ENCODE measurements around the gene PLCH1. TPM values are rescaled to one million over a fixed set of nuclear protein-coding genes. Genes with fewer than 3 reads are reported as not detected.

PLCH1 gene
- total and polyA plus RNA-seq, 2 of the 8 experiments (the other 6 are each of a cell fraction or from before 2014, with no cell fraction given), result 5.8 to 17.2 TPM

DNA sequence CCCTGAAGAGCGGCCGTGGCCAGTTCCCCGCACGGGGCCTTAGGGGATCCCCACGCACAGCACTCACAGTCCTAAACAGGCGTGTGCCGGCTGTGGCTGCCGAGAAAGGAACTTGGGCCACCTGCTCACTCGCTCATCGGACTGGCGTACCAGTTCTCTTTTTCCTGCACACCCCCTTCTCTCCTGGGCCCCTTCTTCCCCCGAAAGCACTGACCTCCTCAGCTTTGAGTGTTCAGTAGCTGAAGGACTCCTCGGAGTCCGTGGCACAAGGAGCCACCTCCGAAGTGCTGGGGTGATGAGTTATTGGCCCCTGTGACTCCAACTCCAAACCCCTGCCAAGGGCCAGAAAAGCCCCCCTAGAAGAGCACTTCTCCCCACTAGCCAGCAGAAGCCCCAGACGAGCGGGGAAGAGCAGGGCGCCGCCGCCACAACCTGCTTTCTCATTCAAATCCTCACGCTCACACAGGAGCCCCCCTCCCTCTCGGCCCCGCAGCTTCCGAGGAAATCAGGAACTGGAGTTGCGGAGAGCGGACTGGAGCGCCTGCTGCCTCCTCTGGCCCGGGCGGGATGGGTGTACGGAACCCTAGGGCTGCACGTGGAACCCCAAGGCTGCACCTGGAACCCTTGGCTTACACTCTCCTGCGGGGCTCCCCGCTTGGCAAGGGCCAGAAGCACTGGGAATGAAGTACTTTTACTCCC is at the start of gene PLCH1 (continued):
- TF ChIP-seq, protein P1, sequence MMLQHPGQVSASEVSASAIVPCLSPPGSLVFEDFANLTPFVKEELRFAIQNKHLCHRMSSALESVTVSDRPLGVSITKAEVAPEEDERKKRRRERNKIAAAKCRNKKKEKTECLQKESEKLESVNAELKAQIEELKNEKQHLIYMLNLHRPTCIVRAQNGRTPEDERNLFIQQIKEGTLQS (IDR thresholded peaks at IDR 0.05; ENCODE audit: insufficient read depth, low read depth, low read length), result no peak
- TF ChIP-seq BCL11A (IDR thresholded peaks at IDR 0.05; ENCODE audit: low read depth in 2 of 2, low read length in 2 of 2) (no peak), SIRT6 (IDR thresholded peaks at IDR 0.05; ENCODE audit: low read length) (no peak), SAP30 (IDR thresholded peaks at IDR 0.05; ENCODE audit: insufficient read depth, insufficient replicate concordance, low read length) (peak; percentile 84), BRCA1 (IDR thresholded peaks at IDR 0.05; ENCODE audit: low read depth, low read length) (no peak), PHF8 (conservative IDR thresholded peaks at IDR 0.05; ENCODE audit: low read depth, low read length) (0 out of 2 replicates have a peak, but pooled peaks have one; percentile 29), ASH2L (IDR thresholded peaks at IDR 0.05; ENCODE audit: low read length) (peak; percentile 29), EP300 (IDR thresholded peaks at IDR 0.05; ENCODE audit: borderline replicate concordance in 1 of 2, low read depth in 2 of 2, low read length in 2 of 2) (peak in 1 of 2 experiments; percentile 38; a peak in 1 of 3 replicates), EZH2 (IDR thresholded peaks at IDR 0.05; ENCODE audit: low read depth, low read length, severe bottlenecking) (no peak), CTBP2 (IDR thresholded peaks at IDR 0.05; ENCODE audit: borderline replicate concordance, insufficient read depth, insufficient read length, low read length) (peak; percentile 37), GABPA (IDR thresholded peaks at IDR 0.05; ENCODE audit: borderline replicate concordance, insufficient read depth, low read length) (no peak), SP2 (IDR thresholded peaks at IDR 0.05; ENCODE audit: low read length) (no peak), KDM1A (IDR thresholded peaks at IDR 0.05; ENCODE audit: borderline replicate concordance, low read length) (peak; percentile 94), TAF1 (IDR thresholded peaks at IDR 0.05; ENCODE audit: low read depth, low read length) (peak; percentile 62), JUN (IDR thresholded peaks at IDR 0.05; ENCODE audit: low read depth, low read length) (no peak), CEBPB (IDR thresholded peaks at IDR 0.05; ENCODE audit: low read depth, low read length) (no peak), NANOG (IDR thresholded peaks at IDR 0.05; ENCODE audit: insufficient read depth, low read depth, low read length, poor library complexity, severe bottlenecking) (no peak), JUND (IDR thresholded peaks at IDR 0.05; ENCODE audit: low read length) (no peak)
- TF ChIP-seq, protein P2, sequence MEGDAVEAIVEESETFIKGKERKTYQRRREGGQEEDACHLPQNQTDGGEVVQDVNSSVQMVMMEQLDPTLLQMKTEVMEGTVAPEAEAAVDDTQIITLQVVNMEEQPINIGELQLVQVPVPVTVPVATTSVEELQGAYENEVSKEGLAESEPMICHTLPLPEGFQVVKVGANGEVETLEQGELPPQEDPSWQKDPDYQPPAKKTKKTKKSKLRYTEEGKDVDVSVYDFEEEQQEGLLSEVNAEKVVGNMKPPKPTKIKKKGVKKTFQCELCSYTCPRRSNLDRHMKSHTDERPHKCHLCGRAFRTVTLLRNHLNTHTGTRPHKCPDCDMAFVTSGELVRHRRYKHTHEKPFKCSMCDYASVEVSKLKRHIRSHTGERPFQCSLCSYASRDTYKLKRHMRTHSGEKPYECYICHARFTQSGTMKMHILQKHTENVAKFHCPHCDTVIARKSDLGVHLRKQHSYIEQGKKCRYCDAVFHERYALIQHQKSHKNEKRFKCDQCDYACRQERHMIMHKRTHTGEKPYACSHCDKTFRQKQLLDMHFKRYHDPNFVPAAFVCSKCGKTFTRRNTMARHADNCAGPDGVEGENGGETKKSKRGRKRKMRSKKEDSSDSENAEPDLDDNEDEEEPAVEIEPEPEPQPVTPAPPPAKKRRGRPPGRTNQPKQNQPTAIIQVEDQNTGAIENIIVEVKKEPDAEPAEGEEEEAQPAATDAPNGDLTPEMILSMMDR (IDR thresholded peaks at IDR 0.05; ENCODE audit: control extremely low read depth in 1 of 3, insufficient read depth in 1 of 3, low read depth in 1 of 3, low read length in 3 of 3), result no peak
- TF ChIP-seq, protein P3, sequence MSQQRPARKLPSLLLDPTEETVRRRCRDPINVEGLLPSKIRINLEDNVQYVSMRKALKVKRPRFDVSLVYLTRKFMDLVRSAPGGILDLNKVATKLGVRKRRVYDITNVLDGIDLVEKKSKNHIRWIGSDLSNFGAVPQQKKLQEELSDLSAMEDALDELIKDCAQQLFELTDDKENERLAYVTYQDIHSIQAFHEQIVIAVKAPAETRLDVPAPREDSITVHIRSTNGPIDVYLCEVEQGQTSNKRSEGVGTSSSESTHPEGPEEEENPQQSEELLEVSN (IDR thresholded peaks at IDR 0.05), result peak; percentile 58; the same call in 1 of the 2 replicates

Measured in H1 (cell line).